ENCODE data around the gene SRP14.
"Not testable (repeated sequence)": the region's sequence is repeated elsewhere in the genome, so short reads cannot be mapped to it uniquely, and the experiment has no call there.

SRP14 gene

DNA sequence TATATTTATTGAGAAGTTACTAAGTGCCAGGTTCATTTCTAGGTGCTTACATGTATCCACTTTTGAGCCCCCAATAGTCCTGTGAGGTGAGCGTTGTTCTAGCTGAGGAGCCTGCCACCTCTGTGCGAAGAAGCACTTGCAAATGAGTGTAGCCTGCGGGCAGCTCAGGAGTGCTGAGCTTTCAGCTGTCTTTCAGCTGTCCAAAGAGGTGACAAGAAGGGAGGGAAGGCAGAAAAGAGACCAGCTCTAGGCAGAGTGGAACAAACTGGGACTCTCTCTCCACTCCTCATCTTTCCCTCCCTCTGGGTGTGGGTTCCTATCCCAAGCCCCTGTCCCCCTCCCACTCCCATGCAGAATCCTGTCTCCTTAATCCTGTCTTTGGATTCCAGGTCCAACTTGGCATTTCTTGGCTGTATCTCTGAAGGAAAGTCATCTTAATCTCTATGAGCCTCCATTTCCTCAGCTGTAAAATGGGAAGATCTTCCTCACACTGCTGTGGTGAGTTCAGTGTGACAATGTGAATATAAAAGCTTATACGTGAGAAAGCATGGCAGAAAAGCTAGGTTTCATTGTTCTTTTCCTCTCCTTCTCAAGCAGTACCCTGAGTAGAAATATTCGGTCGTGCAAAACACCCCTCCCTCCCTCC is 6.7 kb upstream of the SRP14 start:
- DNase-seq (ENCODE audit: insufficient read length) (no peak), FAIRE-seq (no peak)
- TF ChIP-seq TAF1 (IDR thresholded peaks at IDR 0.05; ENCODE audit: borderline replicate concordance, low read depth, low read length) (no peak), POLR2A (IDR thresholded peaks at IDR 0.05; ENCODE audit: low read depth, low read length) (no peak), POLR2AphosphoS5 (IDR thresholded peaks at IDR 0.05; ENCODE audit: low read depth, low read length) (no peak)

DNA sequence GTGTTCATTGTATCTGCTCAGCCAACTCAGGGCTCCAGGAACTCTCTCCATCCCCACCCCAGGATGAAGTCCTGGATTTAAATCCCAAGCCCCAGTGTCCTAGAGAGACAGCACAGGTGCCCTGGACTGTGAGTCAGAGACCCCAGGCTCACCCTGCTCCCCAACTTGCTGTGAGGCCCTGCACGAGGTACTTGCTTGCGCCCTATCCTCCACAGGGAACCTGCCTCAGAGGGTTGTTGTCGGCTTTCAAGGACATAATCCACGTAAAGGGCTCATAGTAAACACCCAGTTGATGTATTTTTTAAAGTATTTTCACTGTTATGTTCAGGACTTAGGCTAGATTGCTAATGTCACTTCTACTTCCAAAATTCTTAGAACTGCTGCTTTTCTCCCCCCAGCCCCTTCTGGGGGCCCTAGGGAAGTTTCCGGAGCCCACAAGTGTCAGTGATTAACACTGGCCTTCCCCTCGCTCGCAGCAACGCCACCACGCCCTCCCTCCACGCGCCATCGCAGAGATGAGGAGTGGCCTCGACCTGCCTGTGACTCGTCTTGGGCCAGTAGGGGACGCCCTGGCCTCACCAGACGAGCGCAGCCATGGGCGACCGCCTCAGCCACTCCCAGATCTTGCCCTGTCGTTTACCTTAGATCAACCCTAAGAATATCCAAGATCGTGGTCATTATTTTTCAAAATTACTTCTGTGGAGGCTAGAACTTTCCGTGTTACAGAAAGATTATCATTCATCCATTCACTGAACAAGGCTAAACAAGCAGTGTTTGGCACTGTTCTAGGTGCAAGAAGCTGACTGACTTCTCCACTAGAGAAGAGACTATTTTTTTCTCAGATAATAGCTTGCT is 6.0 kb upstream of the SRP14 start:
- TF ChIP-seq POLR2AphosphoS5 (IDR thresholded peaks at IDR 0.05; ENCODE audit: low read depth, low read length) (no peak), POLR2A (IDR thresholded peaks at IDR 0.05; ENCODE audit: low read depth, low read length) (no peak), TAF1 (IDR thresholded peaks at IDR 0.05; ENCODE audit: borderline replicate concordance, low read depth, low read length) (no peak)
- peak; percentile 80 for DNase-seq (ENCODE audit: insufficient read length)
- peak; percentile 97 for FAIRE-seq

DNA sequence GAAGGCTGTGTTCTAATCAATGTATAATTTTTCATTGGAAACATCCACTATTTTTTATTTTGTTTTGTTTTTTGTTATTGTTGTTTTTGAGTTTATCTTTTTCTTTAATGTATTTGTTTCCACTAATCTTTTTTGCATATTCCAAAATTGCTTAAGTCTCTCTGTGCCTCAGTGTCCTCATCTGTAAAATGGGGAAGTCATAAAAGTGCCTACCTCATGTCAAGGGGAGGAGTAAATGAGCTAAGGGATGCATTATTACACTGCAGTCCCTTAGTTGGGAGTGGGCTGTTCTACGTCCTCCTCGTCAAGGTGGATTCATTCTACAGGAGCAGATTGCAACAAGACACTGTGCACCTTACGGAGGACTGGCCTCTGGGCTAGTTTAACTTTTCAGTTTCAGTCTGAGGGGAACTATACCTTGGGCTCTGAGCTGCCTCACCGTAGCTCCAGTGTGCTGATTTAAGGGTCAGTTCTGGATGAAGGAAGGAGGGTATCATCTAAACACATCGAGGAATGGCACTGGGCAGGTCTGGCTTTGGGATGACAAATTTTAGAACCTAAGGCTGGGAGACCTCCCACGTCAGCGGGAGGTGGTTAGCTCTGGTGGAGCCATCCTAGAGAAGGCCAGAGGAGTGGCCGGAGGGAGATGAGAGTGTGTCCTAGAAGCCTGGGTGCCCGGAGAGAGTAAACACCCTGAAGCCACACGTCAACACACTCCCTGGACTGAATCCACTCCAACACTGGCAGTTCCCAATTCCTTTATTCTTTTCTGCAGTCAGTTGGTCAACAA is 5.1 kb upstream of the SRP14 start:
- TF ChIP-seq TAF1 (IDR thresholded peaks at IDR 0.05; ENCODE audit: borderline replicate concordance, low read depth, low read length) (no peak), POLR2A (IDR thresholded peaks at IDR 0.05; ENCODE audit: low read depth, low read length) (no peak), POLR2AphosphoS5 (IDR thresholded peaks at IDR 0.05; ENCODE audit: low read depth, low read length) (no peak)
- FAIRE-seq: no peak
- no peak for DNase-seq (ENCODE audit: insufficient read length)

DNA sequence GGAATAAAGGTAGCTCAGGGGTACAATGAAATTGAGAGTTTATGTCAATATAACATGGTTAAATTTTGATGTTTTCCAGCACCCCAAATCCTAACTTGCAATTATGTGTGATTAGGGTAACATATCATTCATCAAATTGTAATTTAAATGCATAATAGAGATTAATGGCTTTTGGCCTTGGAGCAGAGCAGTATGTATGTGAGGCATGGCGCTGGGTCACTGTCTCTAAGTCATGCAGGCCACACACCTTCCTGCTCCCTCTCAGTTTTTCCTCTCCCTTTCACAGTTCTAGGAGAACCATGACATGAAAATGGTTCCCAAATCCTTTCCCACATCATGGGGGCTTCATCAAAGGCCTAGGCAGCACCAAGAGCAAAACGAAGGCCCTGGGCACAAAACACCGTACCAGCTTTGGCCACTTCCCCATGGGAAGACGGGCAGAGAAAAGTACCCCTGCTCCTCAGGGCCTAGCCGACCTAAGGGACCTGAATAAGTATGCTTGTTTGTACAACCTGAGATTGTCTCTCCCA is 3.9 kb upstream of the SRP14 start:
- TF ChIP-seq TAF1 (IDR thresholded peaks at IDR 0.05; ENCODE audit: borderline replicate concordance, low read depth, low read length): no peak
- no peak for TF ChIP-seq POLR2A (IDR thresholded peaks at IDR 0.05; ENCODE audit: low read depth, low read length)
- TF ChIP-seq POLR2AphosphoS5 (IDR thresholded peaks at IDR 0.05; ENCODE audit: low read depth, low read length): no peak
- DNase-seq (ENCODE audit: insufficient read length) (no peak), FAIRE-seq (no peak)

DNA sequence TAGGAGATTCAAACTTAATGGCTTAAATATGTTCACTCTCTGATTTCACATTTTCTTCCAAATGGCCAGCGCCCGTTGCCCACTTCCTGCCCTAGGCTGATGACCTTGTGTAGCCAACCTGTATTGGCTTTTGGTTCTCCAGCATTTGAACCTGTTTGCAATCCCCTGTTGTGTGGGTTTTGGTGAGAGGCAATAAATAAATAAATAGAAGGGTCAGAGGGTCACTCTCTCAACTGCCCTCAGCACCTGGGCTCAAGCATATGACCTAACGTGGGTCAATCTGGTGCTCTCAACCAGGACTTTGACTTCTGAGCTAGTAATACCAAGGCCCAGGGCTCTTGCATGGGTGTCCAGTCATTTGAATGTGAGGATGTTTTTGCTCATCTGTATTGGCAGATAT is 1.8 kb upstream of the SRP14 start:
- DNase-seq (ENCODE audit: insufficient read length) (no peak), FAIRE-seq (no peak)
- TF ChIP-seq TAF1 (IDR thresholded peaks at IDR 0.05; ENCODE audit: borderline replicate concordance, low read depth, low read length) (no peak), POLR2A (IDR thresholded peaks at IDR 0.05; ENCODE audit: low read depth, low read length) (no peak), POLR2AphosphoS5 (IDR thresholded peaks at IDR 0.05; ENCODE audit: low read depth, low read length) (no peak)

DNA sequence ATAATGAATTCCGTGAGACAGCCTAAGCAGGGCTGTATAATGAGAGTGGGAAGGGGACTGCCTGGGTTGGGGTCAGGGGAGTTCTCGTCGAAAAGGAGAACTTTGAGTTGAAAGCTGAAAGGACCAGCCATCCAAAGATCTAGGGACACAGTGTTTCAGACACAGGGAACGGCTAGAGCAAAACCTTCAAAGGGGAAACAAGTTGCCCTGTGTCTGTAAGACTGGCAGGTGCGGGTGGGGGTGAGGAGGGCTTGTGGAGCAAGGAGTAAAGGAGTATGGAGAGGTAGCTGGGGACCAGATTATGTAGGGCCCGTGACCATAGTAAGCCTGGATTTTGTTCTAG is 1.3 kb upstream of the SRP14 start:
- DNase-seq (ENCODE audit: insufficient read length): no peak
- TF ChIP-seq TAF1 (IDR thresholded peaks at IDR 0.05; ENCODE audit: borderline replicate concordance, low read depth, low read length) (no peak), POLR2AphosphoS5 (IDR thresholded peaks at IDR 0.05; ENCODE audit: low read depth, low read length) (no peak), POLR2A (IDR thresholded peaks at IDR 0.05; ENCODE audit: low read depth, low read length) (no peak)
- no peak for FAIRE-seq

DNA sequence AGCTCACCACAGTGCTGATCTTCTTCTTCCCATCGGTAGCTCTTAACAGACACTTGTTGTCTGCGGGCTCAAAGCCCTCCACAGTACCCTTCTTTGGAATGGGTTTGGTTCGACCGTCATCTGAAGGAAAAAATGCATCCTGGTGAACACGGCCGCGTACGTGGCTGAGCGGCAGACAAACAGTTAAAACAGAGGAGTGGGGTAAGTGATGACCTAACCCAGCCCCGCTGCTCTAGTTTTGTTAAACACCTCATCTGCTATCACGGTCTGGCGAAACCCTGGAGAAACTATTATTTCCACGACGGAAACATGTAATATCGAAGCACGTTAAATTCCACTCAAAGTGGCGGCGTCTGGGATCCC is 725 bp downstream of the SRP14 start:
- TF ChIP-seq POLR2A (IDR thresholded peaks at IDR 0.05; ENCODE audit: low read depth, low read length): no peak
- no peak for DNase-seq (ENCODE audit: insufficient read length)
- no peak for FAIRE-seq

DNA sequence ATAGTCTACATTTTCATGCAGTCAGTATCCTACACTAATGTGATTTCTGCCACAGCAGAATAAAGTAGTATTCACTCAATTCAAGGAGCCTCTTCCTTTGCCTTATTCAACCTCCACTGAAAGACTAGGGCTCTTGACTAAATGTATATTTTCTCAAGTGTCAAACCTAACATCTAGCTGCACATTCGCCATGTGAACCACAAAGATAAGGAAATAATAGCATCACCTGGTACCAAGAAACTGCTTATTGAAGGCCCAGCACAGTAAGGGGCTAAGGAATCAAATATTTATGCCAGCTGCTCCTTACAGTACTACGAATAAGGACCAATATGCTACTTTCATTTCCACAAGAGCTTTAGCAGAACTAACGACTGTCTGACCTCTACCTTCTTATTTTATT is 1.3 kb downstream of the SRP14 start:
- DNase-seq (ENCODE audit: insufficient read length) (no peak), FAIRE-seq (no peak)
- TF ChIP-seq POLR2AphosphoS5 (IDR thresholded peaks at IDR 0.05; ENCODE audit: low read depth, low read length) (no peak), POLR2A (IDR thresholded peaks at IDR 0.05; ENCODE audit: low read depth, low read length) (no peak)

DNA sequence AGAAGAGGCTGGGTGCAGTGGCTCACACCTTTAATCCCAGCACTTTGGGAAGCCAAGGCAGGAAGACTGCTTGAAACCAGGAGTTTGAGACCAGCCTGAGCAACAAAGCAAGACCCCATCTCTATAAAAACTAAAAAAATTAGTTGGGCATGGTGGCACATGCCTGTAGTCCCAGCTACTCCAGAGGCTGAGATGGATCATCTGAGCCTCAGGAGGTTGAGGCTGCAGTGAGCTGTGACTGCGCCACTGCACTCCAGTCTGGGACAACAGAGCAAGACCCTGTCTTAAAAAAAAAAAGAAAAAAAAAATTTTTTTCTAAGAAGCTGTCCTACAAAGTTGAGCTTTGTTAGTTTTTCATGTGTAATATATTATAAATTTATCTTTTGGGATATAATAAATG is 3.8 kb downstream of the SRP14 start:
- not testable (repeated sequence) for FAIRE-seq; DNase-seq (ENCODE audit: insufficient read length)

DNA sequence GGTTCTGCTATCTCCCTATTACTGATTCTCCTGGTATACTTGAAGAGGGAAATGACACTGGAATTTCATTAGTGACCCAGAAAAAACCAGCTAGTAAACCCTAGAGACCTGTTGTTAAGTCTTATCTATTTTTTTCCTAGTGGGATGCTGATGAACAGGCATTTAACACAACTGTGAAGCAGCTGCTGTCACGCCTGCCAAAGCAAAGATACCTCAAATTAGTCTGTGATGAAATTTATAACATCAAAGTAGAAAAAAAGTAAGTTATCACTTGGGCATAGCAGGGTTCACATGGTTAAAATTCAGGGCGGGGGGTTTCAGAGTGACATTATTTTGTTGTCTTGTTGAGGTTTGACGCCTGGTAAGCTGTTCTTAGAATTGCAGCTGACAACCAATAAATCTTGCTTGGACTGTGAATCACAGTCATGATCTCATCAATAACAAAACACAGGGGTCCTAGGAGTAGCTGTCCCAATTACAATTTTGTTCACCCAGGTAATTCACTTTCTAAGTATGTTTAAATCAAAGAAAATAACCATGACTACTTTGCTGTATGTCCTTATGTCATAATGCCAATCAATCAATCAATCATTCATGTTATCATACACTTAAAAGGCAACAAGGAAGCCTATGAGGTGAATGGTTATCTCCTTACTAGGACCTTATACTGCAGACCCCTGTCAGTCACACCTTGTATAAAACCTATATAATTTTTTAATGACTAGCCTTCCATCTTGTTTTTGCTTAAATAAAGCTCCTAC is 4.6 kb downstream of the SRP14 start:
- DNase-seq (ENCODE audit: insufficient read length): no peak
- FAIRE-seq: no peak

DNA sequence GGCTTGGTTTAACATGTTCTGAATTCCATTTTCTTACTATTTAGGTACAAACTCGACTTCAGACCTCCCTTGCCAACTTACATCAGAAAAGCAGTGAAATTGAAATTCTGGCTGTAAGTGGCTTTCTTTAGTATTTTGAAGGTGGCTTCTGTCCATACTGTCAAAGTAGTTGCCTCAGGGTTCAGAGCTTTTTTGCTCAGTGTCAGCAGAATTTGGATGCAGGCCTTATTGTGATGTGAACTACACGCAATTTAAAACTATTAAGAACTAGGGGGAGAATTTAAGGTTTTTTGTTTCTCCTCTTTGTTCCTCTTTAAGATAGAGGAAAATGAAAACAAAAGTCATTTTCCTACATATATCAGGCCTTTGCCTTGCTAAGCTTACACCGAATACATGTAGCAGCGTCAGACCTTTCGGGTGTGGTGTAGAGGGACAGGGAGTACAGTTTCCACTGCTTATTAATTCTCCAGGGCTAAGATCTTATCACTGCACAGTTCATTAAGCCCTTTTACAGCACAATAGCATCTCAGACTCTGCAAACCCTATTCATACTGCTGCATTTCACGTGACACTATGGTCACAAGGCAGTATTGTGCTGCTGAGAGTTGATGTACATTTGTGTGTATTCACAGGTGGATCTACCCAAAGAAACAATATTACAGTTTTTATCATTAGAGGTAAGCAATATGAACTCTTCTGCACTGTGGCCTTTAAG is 6.7 kb downstream of the SRP14 start:
- DNase-seq (ENCODE audit: insufficient read length) (no peak), FAIRE-seq (no peak)
- TF ChIP-seq POLR2AphosphoS5 (IDR thresholded peaks at IDR 0.05; ENCODE audit: low read depth, low read length) (no peak), TAF1 (IDR thresholded peaks at IDR 0.05; ENCODE audit: borderline replicate concordance, low read depth, low read length) (no peak), POLR2A (IDR thresholded peaks at IDR 0.05; ENCODE audit: low read depth, low read length) (no peak)

More for the DNA sequence above, 4.6 kb downstream of the SRP14 start:
- TF ChIP-seq POLR2A (IDR thresholded peaks at IDR 0.05; ENCODE audit: low read depth, low read length) (no peak), POLR2AphosphoS5 (IDR thresholded peaks at IDR 0.05; ENCODE audit: low read depth, low read length) (no peak), TAF1 (IDR thresholded peaks at IDR 0.05; ENCODE audit: borderline replicate concordance, low read depth, low read length) (no peak)
